ENCODE data around the gene KRT7. TPM values are rescaled to one million over a fixed set of nuclear protein-coding genes. Genes with fewer than 3 reads are reported as not detected.
A peak's percentile ranks its signal among the peaks of the same experiment; 100 is the strongest.

KRT7 gene
- total and polyA plus RNA-seq, 9 of the 15 experiments (the other 6 are each of a cell fraction or from before 2014, with no cell fraction given): 1.4 TPM; not detected in 8

GRCh38 chr12:52280319-52280795 lies 47.3 kb downstream of the KRT7 start (continued):
- no peak for TF ChIP-seq REST (IDR thresholded peaks at IDR 0.05; ENCODE audit: borderline replicate concordance)
- TF ChIP-seq REST (CRISPR knock-in tag; IDR thresholded peaks at IDR 0.05; ENCODE audit: low read depth): no peak
- TF ChIP-seq FOXJ2 (tag; IDR thresholded peaks at IDR 0.05): 0 out of 2 replicates have a peak, but pooled peaks have one; percentile 32
- TF ChIP-seq NR4A1 (CRISPR knock-in tag; IDR thresholded peaks at IDR 0.05): no peak
- no peak for TF ChIP-seq NR4A1 (tag; IDR thresholded peaks at IDR 0.05)
- no peak for TF ChIP-seq RREB1 (CRISPR knock-in tag; IDR thresholded peaks at IDR 0.05)
- peak; percentile 87 to 93; a peak in 3 of 4 replicates for TF ChIP-seq TEAD1 (CRISPR knock-in tag; IDR thresholded peaks at IDR 0.05)
- TF ChIP-seq HDAC6 (IDR thresholded peaks at IDR 0.05; ENCODE audit: low read depth, low read length): no peak
- TF ChIP-seq CHD4 (IDR thresholded peaks at IDR 0.05; ENCODE audit: insufficient read depth, insufficient replicate concordance, low read depth, low read length, poor library complexity, severe bottlenecking): no peak
- no peak for TF ChIP-seq E2F4 (CRISPR knock-in tag; IDR thresholded peaks at IDR 0.05; ENCODE audit: low read depth)
- TF ChIP-seq SMARCE1 (IDR thresholded peaks at IDR 0.05): peak; percentile 49; the same call in 1 of the 2 replicates
- TF ChIP-seq MEIS2 (IDR thresholded peaks at IDR 0.05; ENCODE audit: partially characterized antibody): no peak
- no peak for TF ChIP-seq TGIF2 (CRISPR knock-in tag; IDR thresholded peaks at IDR 0.05)
- no peak for TF ChIP-seq ZNF311 (CRISPR knock-in tag; IDR thresholded peaks at IDR 0.05)

All from K562 (cell line).